ENCODE data around the gene FAT1. TPM values are rescaled to one million over a fixed set of nuclear protein-coding genes. Genes with fewer than 3 reads are reported as not detected.
"Not testable (repeated sequence)": the region's sequence is repeated elsewhere in the genome, so short reads cannot be mapped to it uniquely, and the experiment has no call there.

Gene FAT1
- total RNA-seq, 1 donor from 2014 or later, result 408 TPM

- DNase-seq (ENCODE audit: extremely low spot score, unreplicated experiment), result no peak
- Mint-ChIP-seq H3K27ac (ENCODE audit: unreplicated experiment) (peak overlapping the region; percentile 39), H3K27me3 (ENCODE audit: unreplicated experiment) (no peaks in the 10 kb centered on the region), H3K4me1 (ENCODE audit: unreplicated experiment) (peaks cover 30% of the 10 kb centered on the region), H3K9me3 (ENCODE audit: unreplicated experiment) (no peaks in the 10 kb centered on the region), H3K4me3 (ENCODE audit: unreplicated experiment) (no peak overlapping the region), H3K36me3 (ENCODE audit: unreplicated experiment) (peaks cover 20% of the 10 kb centered on the region)
- TF ChIP-seq CTCF (IDR thresholded peaks at IDR 0.05), result no peak
These were observed 57.4 kb downstream of the FAT1 start for GRCh38 chr4:186666252-186666651.

DNA sequence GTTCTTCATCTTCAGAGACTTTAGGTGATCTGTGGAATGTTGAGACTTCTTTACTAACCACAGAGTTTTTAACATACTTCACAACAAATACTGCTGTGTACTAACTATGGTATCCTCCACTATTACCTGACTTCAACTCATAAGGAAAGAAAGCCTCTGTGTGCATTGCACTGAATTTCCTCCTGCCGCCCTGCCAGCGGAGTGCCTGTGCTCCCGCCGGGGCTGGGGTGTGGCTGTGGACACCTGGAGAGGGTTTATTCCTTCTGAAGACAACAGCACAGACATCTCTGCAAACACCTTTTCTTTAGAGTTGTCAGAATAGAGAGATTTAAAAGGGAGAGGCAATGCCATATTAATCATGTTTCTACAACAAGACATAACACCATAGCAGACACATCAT lies 63.3 kb downstream of the FAT1 start:
- peaks cover 16% of the 10 kb centered on the region for H3K4me1 Mint-ChIP-seq (ENCODE audit: unreplicated experiment)
- DNase-seq (ENCODE audit: extremely low spot score, unreplicated experiment), result no peak
- H3K9me3 Mint-ChIP-seq (ENCODE audit: unreplicated experiment), result no peaks in the 10 kb centered on the region
- H3K27me3 Mint-ChIP-seq (ENCODE audit: unreplicated experiment), result no peaks in the 10 kb centered on the region
- no peak for TF ChIP-seq CTCF (IDR thresholded peaks at IDR 0.05)
- H3K36me3 Mint-ChIP-seq (ENCODE audit: unreplicated experiment), result peaks cover 30% of the 10 kb centered on the region
- no peak overlapping the region for H3K27ac Mint-ChIP-seq (ENCODE audit: unreplicated experiment)
- H3K4me3 Mint-ChIP-seq (ENCODE audit: unreplicated experiment), result no peak overlapping the region

DNA sequence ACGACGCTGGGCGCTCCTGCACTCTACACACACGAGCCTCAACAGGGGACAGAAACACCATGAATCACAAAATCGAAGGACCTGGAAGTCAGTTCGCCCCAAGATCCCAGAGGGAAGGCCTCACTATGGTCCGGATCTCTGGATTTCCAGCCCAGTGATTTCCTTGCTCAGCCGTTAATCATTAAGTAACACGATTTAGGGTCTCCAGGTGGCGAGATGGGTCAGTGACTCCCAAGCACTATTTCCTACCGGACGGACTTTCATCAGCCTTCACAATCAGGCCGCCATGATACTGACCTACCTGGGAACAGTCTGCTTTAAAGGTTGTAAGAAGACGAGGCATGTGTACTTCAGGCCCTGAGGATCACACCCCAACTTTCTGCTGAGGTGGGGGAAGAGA lies 63.7 kb downstream of the FAT1 start:
- Mint-ChIP-seq H3K4me1 (ENCODE audit: unreplicated experiment) (peaks cover 16% of the 10 kb centered on the region), H3K36me3 (ENCODE audit: unreplicated experiment) (peaks cover 30% of the 10 kb centered on the region), H3K27ac (ENCODE audit: unreplicated experiment) (no peak overlapping the region), H3K9me3 (ENCODE audit: unreplicated experiment) (no peaks in the 10 kb centered on the region), H3K27me3 (ENCODE audit: unreplicated experiment) (no peaks in the 10 kb centered on the region), H3K4me3 (ENCODE audit: unreplicated experiment) (no peak overlapping the region)
- DNase-seq (ENCODE audit: extremely low spot score, unreplicated experiment), result no peak
- no peak for TF ChIP-seq CTCF (IDR thresholded peaks at IDR 0.05)

GRCh38 chr4:186659456-186659855 lies 64.2 kb downstream of the FAT1 start:
- Mint-ChIP-seq H3K4me1 (ENCODE audit: unreplicated experiment) (peaks cover 19% of the 10 kb centered on the region), H3K36me3 (ENCODE audit: unreplicated experiment) (peaks cover 31% of the 10 kb centered on the region)
- H3K4me3 Mint-ChIP-seq (ENCODE audit: unreplicated experiment); H3K27me3 Mint-ChIP-seq (ENCODE audit: unreplicated experiment); DNase-seq (ENCODE audit: extremely low spot score, unreplicated experiment); H3K9me3 Mint-ChIP-seq (ENCODE audit: unreplicated experiment); H3K27ac Mint-ChIP-seq (ENCODE audit: unreplicated experiment): not testable (repeated sequence)

DNA sequence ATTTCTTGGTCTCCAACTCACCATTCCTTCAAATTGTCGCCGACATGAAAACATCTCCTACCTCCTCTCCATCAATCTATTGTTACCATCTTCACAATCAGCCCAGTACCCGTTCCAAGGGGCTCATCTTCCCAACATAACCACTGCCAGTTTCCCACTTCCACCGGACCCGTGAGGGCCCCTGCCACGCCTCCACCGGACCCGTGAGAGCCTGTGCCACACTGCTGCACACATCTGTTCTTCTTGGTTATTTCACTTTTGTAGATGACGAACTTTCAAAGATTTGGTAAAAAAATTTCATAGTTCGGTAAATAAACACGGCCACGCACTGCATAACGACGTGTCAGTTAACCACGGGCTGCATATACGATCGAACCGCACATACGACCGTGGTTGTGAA lies 65.0 kb downstream of the FAT1 start:
- no peak for DNase-seq (ENCODE audit: extremely low spot score, unreplicated experiment)
- H3K36me3 Mint-ChIP-seq (ENCODE audit: unreplicated experiment), result peaks cover 36% of the 10 kb centered on the region
- peaks cover 27% of the 10 kb centered on the region for H3K4me1 Mint-ChIP-seq (ENCODE audit: unreplicated experiment)
- peak overlapping the region; percentile 19 for H3K27ac Mint-ChIP-seq (ENCODE audit: unreplicated experiment)
- no peaks in the 10 kb centered on the region for H3K27me3 Mint-ChIP-seq (ENCODE audit: unreplicated experiment)
- no peaks in the 10 kb centered on the region for H3K9me3 Mint-ChIP-seq (ENCODE audit: unreplicated experiment)
- no peak overlapping the region for H3K4me3 Mint-ChIP-seq (ENCODE audit: unreplicated experiment)
- no peak for TF ChIP-seq CTCF (IDR thresholded peaks at IDR 0.05)

DNA sequence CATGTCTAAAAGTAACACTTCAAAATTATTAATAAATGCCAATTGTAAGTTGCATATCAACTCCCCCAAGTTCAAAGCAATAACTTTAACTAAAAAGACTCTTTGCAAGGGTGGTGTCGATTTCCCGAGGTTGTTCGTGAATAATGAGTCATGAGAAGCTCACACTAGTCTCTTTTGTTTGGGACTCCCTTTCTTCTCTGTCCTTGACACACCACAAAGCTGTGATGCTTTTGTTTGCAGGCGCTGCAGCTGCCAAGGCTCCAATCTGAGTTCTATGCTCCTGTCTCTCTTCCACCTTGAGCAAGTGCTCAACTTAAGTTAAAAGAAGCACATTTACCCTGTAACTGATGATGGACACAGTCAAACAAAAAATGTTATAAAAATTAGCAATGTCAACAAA lies 65.9 kb downstream of the FAT1 start:
- Mint-ChIP-seq H3K36me3 (ENCODE audit: unreplicated experiment) (peaks cover 34% of the 10 kb centered on the region), H3K27ac (ENCODE audit: unreplicated experiment) (peak overlapping the region; percentile 74), H3K4me1 (ENCODE audit: unreplicated experiment) (peaks cover 35% of the 10 kb centered on the region), H3K4me3 (ENCODE audit: unreplicated experiment) (no peak overlapping the region), H3K27me3 (ENCODE audit: unreplicated experiment) (no peaks in the 10 kb centered on the region), H3K9me3 (ENCODE audit: unreplicated experiment) (no peaks in the 10 kb centered on the region)
- no peak for DNase-seq (ENCODE audit: extremely low spot score, unreplicated experiment)
- no peak for TF ChIP-seq CTCF (IDR thresholded peaks at IDR 0.05)
